Midbrain (tissue), 1 donor: ENCODE results near the gene ZNF562.
A peak's percentile ranks its signal among the peaks of the same experiment; 100 is the strongest.
"Not testable (repeated sequence)": the region's sequence is repeated elsewhere in the genome, so short reads cannot be mapped to it uniquely, and the experiment has no call there.

Experiments
- DNase-seq: peaks from one replicate; lab custom pipeline; 2025; lab: John Stamatoyannopoulos, UW

Gene ZNF562

DNA sequence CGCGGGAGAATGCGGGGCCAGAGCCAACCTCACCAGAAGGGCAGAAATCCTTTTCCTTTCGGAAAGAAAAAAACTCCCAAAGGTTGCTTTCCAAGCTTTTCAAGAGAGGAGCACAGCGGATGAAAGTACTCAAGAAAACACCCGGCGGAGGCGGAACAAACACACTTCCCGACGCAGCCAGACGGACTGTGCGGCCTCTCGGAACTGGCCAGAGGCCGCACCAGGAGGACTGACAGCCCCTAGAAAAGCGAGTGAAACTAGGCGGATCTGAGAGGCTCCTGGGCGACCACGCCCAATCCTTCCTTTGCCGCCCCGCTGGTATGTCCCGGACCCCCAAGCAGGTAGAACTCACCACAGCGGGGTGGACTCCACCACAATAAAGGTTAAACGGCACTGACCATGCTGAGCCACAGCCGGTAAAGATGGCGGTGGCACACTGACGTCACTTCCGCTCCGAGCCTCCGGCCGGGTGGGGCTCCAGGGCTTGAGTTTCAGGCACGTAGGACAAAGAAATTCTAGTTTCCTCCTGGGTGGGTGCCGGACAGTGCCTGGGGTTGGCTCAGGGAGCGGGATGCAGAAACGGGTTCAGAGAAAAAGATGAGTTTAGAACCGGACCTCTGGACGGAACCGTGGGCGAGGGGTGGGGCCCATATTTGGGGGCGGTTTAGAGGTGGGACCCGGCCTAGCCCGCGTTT lies at the start of gene ZNF562:
TSS of gene ZNF562 (minus strand) at position 438 of the 695 bp plus-strand sequence. CDS start 14,356 bp downstream, outside the sequence.
- DNase-seq, result peak; percentile 88

DNA sequence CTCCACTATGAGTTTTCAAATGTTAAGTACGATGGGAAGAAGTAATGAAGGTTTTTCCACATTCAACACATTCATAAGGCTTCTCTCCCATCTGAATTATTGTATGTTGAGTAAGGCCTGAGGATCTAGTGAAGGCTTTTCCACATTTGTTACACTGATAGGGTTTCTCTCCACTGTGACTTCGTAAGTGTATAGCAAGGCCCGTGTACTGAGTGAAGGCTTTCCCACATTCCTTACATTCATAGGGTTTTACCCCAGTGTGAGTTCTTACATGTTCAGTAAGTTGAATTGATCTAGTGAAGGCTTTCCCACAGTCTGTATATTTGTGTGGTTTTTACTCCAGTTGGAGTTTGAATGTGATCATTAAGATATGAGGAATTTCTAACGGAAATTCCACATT lies 49.3 kb upstream of the ZNF562 start:
- DNase-seq, result no peak

DNA sequence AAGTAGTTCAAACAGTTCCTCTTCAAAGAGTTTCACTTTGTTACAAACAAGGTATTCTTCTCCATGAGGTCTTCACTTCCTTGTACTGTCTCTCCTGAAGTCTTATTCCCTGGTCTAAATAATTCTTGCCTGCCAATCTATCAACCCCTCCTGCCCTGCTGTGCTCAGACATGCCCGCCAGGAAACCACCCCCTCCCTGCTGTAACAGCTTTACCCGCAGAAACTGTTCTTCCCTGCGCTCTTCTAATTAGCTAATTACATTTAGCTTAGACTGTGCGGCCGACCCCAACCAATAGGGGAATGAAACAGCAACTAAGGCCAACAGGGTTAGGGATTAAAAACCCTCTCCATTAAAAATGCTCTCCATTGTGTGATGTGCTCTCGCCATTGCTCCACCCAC lies 47.0 kb upstream of the ZNF562 start:
- no peak for DNase-seq

DNA sequence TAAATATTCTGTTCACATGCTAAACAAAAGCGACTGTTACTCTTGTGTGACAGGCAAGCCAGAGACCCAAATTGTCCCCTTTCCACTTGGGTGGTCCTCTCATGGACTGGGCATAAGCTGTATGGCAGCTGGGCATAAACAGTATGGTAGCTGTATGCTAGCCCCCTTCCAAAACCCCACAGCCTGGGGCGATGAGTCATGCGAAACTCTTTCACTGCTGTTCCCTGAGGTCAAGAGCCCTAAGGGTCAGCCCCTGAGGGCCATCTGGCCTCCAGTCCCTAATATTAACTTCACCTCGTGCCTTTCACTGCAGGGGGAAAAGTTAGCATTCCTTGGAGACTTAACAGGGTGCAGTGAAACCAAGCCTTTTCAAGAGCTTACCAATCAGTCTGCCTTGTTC lies 45.6 kb upstream of the ZNF562 start:
- DNase-seq, result no peak

DNA sequence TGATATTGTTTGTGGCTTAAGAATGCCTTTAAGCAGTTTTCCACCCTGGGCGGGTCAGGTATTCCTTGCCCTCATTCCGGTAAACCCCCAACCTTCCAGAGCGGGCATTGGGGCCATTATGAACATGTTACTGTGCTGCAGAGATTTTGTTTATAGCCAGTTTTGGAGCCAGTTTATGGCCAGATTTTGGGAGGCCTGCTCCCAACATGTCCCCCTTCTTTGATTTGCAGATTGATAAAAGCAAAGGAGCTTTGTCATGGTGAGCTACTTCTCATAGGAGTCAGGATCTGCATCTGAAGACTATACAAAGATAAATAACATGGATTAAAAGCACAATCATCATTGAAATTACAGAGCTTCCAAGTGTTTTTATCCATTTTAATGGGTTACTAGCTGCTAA lies 36.9 kb upstream of the ZNF562 start:
- no peak for DNase-seq

DNA sequence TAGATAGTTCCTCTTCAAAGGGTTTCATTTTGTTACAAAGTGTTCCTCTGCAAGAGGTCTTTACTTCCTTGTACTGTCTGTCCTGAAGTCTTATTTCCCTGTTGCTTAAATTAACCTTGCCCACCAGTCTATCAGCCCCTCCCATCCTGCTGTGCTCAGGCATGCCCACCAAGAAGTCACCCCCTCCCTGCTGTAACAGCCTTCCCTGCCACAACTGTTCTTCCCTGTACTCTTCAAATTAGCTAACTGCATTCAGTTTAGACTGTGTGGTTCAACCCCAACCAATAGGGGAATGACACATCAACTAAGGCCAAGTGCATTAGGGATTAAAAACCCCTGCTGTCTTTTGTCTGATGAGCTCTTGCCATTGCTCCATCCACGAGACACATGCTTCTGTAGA lies 34.4 kb upstream of the ZNF562 start:
- DNase-seq, result peak; percentile 32

DNA sequence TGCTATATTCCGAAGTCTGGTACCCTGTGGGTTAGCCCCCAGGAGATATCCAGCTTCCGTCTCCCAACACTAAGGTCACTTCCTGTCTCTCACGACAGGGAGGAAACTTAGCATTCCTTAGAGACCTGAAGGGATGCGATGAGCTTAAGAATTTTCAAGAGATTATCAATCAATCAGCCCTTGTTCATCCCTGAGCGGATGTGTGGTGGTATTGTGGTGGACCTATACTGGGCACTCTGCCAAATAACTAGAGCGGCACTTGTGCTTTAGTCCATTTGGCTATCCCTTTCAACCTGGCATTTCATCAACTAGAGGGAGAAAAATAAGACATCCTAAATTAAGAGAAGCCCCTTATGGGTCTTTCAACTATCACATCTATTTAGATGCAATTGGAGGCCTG lies 30.9 kb upstream of the ZNF562 start:
- DNase-seq, result no peak

DNA sequence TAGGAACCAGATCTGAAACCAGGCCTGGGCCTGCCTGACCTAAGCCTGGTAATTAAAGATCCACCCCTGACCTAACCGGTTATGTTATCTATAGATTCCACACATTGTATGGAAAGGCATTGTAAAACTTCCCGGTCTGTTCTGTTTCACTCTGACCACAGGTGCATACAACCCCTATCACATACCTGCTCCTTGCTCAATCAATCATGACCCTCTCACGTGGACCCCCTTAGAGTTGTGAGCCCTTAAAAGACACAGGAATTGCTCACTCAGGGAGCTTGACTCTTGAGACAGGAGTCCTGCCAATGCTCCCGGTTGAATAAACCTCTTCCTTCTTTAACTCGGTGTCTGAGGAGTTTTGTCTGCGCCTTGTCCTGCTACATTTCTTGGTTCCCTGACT lies 27.3 kb upstream of the ZNF562 start:
- no peak for DNase-seq

DNA sequence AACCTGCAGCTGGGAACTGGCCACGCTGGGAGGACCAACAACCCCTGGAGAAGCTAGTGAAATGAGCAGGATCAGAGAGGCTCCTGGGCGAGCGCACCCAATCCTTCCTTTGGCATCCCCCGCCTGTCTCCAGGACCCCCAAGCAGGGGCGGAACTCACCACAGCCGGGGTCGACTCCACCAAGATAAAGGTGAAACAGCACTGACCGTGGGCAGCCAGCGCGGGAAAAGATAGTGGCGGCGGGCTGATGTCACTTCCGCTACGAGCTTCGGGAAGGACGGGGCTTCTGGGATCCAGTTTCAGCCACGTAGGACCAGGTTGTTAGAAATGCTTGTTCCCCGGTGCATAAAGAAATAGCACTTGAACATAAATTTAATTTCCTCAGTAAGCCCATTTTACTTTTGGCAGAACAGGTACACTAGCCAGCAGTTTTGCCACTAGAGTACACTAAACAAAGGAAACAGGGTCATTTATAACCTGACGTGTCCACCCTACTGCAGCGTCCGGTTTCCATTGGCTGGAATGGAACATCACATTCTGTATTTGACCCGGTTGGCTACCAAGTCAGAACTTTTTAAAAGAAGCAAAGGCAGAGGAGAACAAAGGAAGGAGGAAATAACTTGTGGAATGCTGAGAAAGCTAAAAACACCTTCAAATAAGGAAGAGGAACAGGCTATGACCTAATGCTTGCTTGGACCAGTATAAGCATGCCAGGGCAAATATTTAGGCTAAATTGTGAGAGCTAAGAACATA lies 25.5 kb upstream of the ZNF562 start:
- DNase-seq, result no peak

DNA sequence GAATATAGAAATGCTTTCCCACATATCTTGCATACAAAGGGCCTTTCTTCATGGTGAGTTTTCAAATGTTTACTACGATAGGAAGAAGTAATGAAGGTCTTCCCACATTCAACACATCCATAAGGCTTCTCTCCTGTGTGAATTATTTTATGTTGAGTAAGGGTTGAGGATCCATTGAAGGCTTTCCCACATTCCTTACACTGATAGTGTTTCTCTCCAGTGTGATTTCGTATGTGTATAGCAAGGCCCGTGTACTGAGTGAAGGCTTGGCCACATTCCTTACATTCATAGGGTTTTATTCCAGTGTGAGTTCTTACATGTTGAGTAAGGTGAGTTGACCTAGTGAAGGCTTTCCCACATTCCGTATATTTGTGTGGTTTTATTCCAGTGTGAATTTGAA lies 15.4 kb upstream of the ZNF562 start:
- DNase-seq, result not testable (repeated sequence)

DNA sequence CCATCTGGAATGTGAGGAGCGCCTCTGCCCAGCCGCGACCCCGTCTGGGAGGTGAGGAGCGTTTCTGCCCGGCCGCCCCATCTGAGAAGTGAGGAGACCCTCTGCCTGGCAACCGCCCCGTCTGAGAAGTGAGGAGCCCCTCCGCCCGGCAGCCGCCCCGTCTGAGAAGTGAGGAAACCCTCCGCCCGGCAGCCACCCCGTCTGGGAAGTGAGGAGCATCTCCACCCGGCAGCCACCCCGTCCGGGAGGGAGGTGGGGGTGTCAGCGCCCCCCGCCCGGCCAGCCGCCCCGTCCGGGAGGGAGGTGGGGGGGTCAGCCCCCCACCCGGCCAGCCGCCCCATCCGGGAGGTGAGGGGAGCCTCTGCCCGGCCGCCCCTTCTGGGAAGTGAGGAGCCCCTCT lies 5.1 kb upstream of the ZNF562 start:
- DNase-seq, result not testable (repeated sequence)

DNA sequence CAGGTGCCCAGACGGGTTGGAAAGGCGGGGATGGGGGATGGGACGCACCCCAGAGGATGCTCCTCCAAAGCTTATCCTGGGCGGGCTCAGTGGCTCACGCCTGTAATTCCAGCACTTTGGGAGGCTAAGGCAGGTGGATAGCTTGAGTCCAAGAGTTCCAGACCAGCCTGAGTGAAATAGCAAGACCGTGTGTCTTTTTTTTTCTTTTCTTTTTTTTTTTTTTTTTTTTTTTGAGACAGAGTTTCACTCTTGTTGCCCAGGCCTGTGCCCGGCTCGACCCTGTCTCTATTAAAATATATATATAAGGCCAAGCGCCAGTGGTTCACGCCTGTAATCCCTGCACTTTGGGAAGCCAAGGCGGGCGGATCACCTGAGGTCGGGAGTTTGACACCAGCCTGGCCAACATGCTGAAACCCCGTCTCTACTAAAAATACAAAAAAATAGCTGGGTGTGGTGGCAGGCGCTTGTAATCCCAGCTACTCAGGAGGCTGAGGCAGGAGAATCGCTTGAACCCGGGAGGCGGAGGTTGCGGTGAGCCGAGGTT lies 530 bp upstream of the ZNF562 start:
- not testable (repeated sequence) for DNase-seq

DNA sequence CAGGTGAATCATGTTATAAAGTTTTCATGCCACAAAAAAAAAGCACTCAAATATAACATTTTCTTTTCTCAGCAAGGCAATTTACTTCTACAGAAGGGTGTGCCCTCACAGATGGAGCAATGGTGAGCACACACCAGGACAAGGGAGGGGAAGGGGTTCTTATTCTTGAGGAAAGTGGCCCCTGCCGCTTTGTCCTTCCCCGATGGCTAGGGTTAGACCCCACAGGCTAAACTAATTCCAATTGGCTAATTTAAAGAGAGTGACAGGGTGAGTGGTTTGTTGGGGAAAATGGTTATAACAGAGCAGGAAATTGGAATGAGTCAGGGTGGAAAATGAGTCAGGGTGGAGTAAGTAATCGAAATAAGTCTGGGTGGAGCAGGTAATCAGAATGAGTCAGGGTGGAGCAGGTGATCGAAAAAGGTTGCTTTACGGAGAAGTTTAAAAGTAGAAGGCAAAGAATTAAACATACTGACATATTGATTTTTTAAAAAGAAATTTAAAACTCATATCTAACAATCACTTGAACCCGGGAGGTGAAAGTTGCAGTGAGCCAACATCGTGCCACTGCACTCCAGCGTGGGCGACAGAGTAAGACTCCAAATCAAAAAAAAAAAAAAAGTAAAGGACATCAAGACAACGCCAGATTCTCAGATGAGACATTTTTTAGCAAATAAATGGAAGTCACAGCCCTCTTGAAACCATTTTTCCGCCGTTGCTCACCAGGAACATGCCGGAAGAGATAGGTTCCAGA lies 813 bp downstream of the ZNF562 start:
- DNase-seq, result no peak

DNA sequence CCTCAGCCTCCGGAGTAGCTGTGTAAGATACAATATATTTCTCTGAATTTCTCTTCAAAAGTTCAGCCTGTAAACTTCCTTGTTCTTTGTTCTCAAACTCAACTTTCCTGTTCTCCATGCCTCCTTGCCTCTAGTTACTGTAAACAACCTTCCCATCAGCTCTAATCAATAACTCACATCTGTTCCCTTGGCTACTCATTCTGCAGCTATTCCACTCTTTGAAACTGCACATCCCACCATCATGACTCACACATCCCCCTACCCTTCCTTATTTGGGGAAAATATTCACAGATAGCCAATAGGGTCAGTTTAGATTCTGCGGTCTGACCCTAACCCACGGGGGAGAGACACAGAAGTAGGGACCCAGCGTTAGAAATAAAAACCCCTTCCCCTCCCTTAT lies 2.0 kb downstream of the ZNF562 start:
- no peak for DNase-seq

DNA sequence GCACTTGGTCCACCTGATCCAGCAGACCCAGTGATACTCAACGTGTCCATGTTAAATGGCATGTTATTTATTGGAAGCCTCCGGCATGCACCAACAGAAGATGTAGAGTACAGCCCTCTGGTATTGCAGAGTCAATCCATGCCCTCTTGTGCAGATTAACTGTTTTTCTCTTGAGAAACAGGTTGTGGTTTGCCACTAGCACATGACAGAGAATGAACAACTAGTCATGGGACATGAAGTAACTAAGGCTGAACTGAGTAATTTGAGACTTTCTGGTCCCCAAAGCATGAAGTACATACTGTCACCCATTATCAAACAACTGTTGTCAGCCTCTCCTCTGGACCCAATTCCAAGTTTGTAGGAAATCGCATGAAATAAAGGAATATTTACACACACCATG lies 3.2 kb downstream of the ZNF562 start:
- DNase-seq, result no peak

DNA sequence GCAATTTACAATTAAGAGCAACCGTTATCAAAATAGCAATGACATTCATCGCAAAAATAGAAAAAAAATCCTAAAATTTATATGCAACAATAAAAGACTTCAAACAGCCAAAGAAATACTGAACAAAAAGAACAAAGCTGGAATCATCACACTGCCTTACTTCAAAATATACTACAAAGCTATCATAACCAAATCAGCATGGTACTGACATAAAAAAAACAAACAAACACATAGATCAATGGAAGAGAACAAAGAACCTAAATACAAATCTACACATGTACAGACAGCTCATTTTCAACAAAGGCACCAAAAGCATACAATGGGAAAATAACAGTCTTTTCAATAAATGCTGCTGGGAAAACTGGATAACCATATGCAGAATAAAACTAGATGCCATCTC lies 6.4 kb downstream of the ZNF562 start:
- no peak for DNase-seq

DNA sequence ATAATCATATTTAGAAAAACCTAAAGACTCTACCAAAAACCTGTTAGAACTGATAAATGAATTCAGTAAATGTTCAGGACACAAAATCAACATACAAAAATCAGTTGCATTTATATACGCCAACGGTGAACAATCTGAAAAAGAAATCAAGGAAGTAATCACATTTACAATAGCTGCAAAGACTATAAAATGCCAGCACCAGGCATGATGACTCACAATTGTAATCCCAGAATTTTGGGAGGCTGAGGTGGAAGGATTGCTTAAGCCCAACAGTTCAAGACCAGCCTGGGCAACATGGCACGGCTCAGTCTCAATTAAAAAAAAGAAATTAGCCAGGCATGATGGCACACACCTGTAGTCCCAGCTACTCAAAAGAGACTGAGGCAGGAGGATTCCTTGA lies 7.0 kb downstream of the ZNF562 start:
- DNase-seq, result no peak

DNA sequence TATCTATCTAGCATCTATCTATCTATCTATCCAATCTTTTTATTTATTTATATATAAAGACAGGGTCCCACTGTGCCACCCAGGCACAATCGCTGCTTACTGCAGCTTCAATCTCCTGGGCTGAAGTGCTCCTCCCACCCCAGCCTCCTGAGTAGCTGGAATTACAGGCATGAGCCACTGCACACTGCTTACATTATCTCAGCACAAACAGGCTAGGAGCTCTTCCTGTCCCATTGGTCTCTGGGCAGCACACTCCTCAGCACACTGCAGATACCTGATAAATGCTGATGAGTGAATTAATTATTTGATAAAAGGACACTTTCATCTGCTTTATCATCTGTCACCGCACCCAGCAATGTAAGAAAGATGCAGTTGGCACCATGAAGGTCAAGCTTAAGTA lies 16.1 kb downstream of the ZNF562 start:
- no peak for DNase-seq

DNA sequence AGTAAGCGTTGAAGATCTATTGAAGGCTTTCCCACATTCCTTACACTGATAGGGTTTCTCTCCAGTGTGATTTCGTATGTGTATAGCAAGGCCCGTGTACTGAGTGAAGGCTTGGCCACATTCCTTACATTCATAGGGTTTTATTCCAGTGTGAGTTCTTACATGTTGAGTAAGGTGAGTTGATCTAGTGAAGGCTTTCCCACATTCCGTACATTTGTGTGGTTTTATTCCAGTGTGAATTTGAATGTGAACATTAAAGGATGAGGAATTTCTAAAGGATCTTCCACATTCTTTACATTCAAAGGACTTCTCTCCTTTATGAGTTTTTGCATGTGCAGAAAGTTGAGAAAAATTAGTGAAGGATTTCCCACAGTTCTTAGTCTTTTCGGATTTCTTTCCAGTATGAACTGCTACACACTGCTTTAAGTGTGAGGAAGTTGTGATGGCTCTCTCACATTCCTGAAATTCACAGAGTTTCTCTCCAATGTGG lies 21.8 kb downstream of the ZNF562 start:
- DNase-seq, result not testable (repeated sequence)

DNA sequence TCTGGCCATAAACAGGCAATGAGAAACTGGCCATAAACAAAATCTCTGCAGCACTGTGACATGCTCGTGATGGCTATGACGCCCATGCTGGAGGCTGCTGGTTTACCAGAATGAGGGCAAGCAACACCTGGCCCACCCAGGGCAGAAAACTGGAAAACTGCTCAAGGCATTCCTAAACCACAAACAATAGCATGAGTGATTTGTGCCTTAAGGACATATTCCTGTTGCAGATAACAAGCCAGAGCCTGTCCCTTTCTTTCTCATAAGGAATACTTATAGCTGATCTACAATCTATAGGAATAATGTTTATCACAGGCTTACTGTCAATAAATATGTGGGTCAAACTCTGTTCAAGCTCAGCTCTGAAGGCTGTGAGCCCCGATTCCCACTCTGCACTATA lies 23.4 kb downstream of the ZNF562 start:
- not testable (repeated sequence) for DNase-seq

DNA sequence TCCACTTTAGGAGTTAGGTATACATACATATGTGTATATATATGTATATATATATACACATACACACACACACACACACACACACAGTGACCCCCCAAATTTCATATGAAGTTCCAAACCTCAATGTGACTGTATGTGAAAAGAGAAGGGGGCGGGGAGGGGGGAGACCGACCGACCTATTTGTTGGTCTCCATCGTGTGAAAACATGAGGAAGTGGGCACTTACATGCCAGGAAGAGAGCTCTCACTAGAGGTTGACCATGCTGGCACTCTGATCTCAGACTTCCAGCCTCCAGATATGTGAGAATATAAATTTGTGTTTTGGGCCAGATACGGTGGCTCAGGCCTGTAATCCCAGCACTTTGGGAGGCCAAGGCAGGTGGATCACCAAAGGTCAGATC lies 24.6 kb downstream of the ZNF562 start:
- no peak for DNase-seq

DNA sequence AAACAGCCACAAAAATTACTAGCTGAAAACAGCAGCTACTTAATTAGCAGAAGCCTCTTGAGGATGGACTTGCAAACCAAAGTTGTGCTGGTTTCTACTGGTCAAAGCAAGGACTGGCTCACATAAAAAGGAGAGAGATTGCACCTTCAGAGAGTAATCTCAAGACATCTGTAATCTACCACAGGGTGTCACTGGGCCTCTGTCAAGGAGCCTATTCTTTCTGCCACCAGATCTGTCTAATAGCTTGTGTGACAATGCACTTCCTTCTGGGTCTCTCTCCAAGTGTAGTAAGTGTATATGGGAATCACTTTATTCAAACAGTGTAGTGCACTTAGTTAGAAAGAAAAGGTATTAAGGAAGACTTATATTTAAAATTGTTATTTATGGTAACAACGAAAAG lies 29.4 kb downstream of the ZNF562 start:
- no peak for DNase-seq
